Measurements from ENCODE around the gene LRRC8B.

The LRRC8B gene

DNA sequence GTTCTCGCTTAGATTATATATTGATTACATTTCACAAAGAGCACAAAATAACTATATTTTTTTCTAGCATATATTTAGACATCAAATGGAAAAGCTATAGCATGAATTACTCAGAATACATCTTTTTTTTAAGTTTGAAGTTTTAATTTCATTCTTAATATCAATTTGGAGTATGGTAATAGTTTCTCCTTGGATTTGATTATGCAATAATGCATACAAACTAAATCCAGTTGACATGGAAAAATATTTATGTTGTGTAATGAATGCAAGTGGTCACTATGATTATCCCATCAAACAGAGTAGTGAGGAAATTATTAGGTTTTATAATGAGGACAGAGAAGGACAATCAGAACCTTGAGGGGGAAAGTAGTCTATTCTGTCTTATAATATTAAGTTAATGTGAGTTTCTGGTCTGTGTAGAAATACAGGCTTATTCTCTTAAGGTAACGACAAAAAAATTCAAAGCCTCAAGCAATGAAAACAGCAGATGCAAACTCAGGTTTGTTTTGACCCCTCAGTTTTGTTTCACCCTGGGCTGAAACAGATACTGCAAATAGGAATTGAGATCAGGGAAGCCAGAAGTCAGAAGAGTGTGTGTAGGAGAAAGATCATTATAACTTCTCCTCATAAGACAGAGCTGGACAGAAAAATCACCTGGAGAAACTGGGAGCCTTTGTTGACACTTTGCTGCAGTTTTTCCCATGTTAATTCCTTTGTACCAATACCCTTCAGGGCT is 23.7 kb downstream of the LRRC8B start:
- no peaks in the 10 kb centered on the region for H3K9me3 ChIP-seq (ENCODE audit: insufficient read depth, low read depth, low read length)

DNA sequence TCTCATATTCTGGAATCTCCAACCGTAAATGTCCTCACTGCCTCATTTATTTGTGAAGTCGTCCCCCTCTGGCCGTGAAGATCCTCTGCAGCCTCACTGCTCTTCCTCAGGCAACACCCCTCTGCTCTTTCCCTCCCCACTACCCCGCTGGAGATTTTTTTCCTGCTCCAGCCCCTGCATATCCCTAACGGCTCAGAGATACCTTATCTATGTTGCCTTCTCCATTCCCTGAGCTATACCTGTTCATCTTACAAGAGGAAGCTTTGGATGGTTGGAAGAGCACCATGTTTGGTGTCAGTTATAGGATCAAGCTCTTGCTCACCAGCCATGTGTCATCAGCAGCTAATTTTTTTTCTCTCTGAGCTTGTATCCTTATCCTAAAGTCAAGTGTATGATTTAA is 26.4 kb downstream of the LRRC8B start:
- no peak overlapping the region for H3K4me2 ChIP-seq (ENCODE audit: low read depth, low read length, poor library complexity, severe bottlenecking)
- H3K36me3 ChIP-seq (ENCODE audit: insufficient read depth, low read length): peaks cover 10% of the 10 kb centered on the region; the same call in 1 of the 2 replicates
- no peaks in the 10 kb centered on the region for H3K27me3 ChIP-seq (ENCODE audit: insufficient read depth, low read length, poor library complexity, severe bottlenecking)
- no peak overlapping the region for H2AFZ ChIP-seq (ENCODE audit: low read length)
- TF ChIP-seq, protein P1, sequence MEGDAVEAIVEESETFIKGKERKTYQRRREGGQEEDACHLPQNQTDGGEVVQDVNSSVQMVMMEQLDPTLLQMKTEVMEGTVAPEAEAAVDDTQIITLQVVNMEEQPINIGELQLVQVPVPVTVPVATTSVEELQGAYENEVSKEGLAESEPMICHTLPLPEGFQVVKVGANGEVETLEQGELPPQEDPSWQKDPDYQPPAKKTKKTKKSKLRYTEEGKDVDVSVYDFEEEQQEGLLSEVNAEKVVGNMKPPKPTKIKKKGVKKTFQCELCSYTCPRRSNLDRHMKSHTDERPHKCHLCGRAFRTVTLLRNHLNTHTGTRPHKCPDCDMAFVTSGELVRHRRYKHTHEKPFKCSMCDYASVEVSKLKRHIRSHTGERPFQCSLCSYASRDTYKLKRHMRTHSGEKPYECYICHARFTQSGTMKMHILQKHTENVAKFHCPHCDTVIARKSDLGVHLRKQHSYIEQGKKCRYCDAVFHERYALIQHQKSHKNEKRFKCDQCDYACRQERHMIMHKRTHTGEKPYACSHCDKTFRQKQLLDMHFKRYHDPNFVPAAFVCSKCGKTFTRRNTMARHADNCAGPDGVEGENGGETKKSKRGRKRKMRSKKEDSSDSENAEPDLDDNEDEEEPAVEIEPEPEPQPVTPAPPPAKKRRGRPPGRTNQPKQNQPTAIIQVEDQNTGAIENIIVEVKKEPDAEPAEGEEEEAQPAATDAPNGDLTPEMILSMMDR (conservative IDR thresholded peaks at IDR 0.05; ENCODE audit: low read length): no peak
- no peak for TF ChIP-seq EZH2phosphoT487 (IDR thresholded peaks at IDR 0.05; ENCODE audit: borderline replicate concordance)
- H3K9me3 ChIP-seq (ENCODE audit: insufficient read depth, low read depth, low read length): no peaks in the 10 kb centered on the region
- H3K4me3 ChIP-seq (ENCODE audit: low read length, poor library complexity, severe bottlenecking): no peak overlapping the region
- H4K20me1 ChIP-seq (ENCODE audit: insufficient read depth, low read length, poor library complexity, severe bottlenecking): no peaks in the 10 kb centered on the region
- no peaks in the 10 kb centered on the region for H3F3A ChIP-seq (ENCODE audit: low read depth)
- H3K9me2 ChIP-seq (replicated peaks; ENCODE audit: low read depth, low read length): no peaks in the 10 kb centered on the region
- H3K79me2 ChIP-seq (ENCODE audit: insufficient read depth, low read length): peaks cover 55% of the 10 kb centered on the region
- H3K4me1 ChIP-seq (ENCODE audit: insufficient read depth, low read length, poor library complexity, severe bottlenecking): peaks cover 15% of the 10 kb centered on the region
- H3K9ac ChIP-seq (ENCODE audit: low read depth, low read length, poor library complexity, severe bottlenecking): no peak overlapping the region

More for the DNA sequence above, 23.7 kb downstream of the LRRC8B start:
- Histone ChIP-seq H3K4me1 (ENCODE audit: insufficient read depth, low read length, poor library complexity, severe bottlenecking) (peaks cover 12% of the 10 kb centered on the region), H3K9ac (ENCODE audit: low read depth, low read length, poor library complexity, severe bottlenecking) (no peak overlapping the region), H3K36me3 (ENCODE audit: insufficient read depth, low read length) (peaks cover 10% of the 10 kb centered on the region; the same call in 1 of the 2 replicates), H3K9me2 (replicated peaks; ENCODE audit: low read depth, low read length) (no peaks in the 10 kb centered on the region), H3K27me3 (ENCODE audit: insufficient read depth, low read length, poor library complexity, severe bottlenecking) (no peaks in the 10 kb centered on the region), H4K20me1 (ENCODE audit: insufficient read depth, low read length, poor library complexity, severe bottlenecking) (no peaks in the 10 kb centered on the region), H2AFZ (ENCODE audit: low read length) (no peak overlapping the region), H3K4me3 (ENCODE audit: low read length, poor library complexity, severe bottlenecking) (no peak overlapping the region), H3K79me2 (ENCODE audit: insufficient read depth, low read length) (peaks cover 59% of the 10 kb centered on the region), H3F3A (ENCODE audit: low read depth) (no peaks in the 10 kb centered on the region), H3K4me2 (ENCODE audit: low read depth, low read length, poor library complexity, severe bottlenecking) (no peak overlapping the region)
- no peak for TF ChIP-seq EZH2phosphoT487 (IDR thresholded peaks at IDR 0.05; ENCODE audit: borderline replicate concordance)
- TF ChIP-seq, protein P1 (conservative IDR thresholded peaks at IDR 0.05; ENCODE audit: low read length): no peak

DNA sequence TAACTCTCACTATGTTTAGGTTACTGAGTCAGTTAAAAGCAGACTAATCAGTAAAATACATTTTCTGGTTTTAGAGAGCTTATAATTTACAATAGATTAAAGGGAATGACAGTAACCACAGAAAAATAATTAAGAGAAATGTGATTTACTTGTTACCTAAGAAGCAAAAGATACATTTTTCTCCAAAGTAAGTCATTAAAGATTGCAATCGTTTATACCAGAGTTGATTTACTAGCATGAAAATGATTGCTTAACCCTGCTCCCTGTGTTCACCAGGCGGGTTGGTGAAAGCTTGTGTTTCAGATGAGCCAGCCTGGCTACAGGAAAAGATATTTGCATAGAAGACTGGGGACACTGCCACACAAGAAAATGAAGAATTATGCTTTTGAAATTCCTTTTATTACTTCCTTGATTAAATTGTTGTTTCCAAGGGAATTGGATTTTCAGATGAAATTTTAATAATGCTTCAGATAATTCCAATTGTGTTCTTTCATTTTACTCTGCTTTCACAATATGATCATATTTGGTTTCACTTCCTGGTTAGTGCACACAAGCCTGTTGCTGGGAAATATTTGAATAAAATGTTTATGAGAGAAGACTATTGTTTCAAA is 27.9 kb downstream of the LRRC8B start:
- H3F3A ChIP-seq (ENCODE audit: low read depth): no peaks in the 10 kb centered on the region
- peak overlapping the region; percentile 69 for H3K4me2 ChIP-seq (ENCODE audit: low read depth, low read length, poor library complexity, severe bottlenecking)
- H2AFZ ChIP-seq (ENCODE audit: low read length): peak overlapping the region; percentile 45
- no peaks in the 10 kb centered on the region for H4K20me1 ChIP-seq (ENCODE audit: insufficient read depth, low read length, poor library complexity, severe bottlenecking)
- H3K4me1 ChIP-seq (ENCODE audit: insufficient read depth, low read length, poor library complexity, severe bottlenecking): peaks cover 15% of the 10 kb centered on the region
- H3K79me2 ChIP-seq (ENCODE audit: insufficient read depth, low read length): peaks cover 42% of the 10 kb centered on the region
- H3K9me3 ChIP-seq (ENCODE audit: insufficient read depth, low read depth, low read length): no peaks in the 10 kb centered on the region
- TF ChIP-seq, protein P1 (conservative IDR thresholded peaks at IDR 0.05; ENCODE audit: low read length): no peak
- TF ChIP-seq EZH2phosphoT487 (IDR thresholded peaks at IDR 0.05; ENCODE audit: borderline replicate concordance): no peak
- H3K4me3 ChIP-seq (ENCODE audit: low read length, poor library complexity, severe bottlenecking): peak overlapping the region; percentile 62
- H3K9ac ChIP-seq (ENCODE audit: low read depth, low read length, poor library complexity, severe bottlenecking): peak overlapping the region; percentile 37
- H3K27me3 ChIP-seq (ENCODE audit: insufficient read depth, low read length, poor library complexity, severe bottlenecking): no peaks in the 10 kb centered on the region
- H3K36me3 ChIP-seq (ENCODE audit: insufficient read depth, low read length): peaks cover 10% of the 10 kb centered on the region; the same call in 1 of the 2 replicates
- no peaks in the 10 kb centered on the region for H3K9me2 ChIP-seq (replicated peaks; ENCODE audit: low read depth, low read length)

Data from Loucy (cell line).